H1 (cell line): Measurements from ENCODE around the gene SH2D2A. TPM values are rescaled to one million over a fixed set of nuclear protein-coding genes. Genes with fewer than 3 reads are reported as not detected.

Experiments used
- ATF2 ChIP-seq: IDR thresholded peaks from 2 replicates; pipeline ENCODE4 v1.6.1; 2012; ENCODE audit warnings: low read length, inconsistent platforms
- BRCA1 ChIP-seq: IDR thresholded peaks from 2 replicates; pipeline ENCODE4 v1.6.1; 2012; ENCODE audit warnings: low read depth, low read length, improper control_type of control experiment
- CBX5 ChIP-seq: fragments of 300-800, 300-1000 bp; sonication (generic); IDR thresholded peaks from 2 replicates; pipeline ENCODE4 v1.7.1; 2016; ENCODE audit warnings: antibody characterized with exemption, low read length, low read depth
- CEBPB ChIP-seq: IDR thresholded peaks from 2 replicates; pipeline ENCODE4 v1.6.1; 2012; ENCODE audit warnings: low read depth, low read length
- CHD1 ChIP-seq: IDR thresholded peaks from 2 replicates; pipeline ENCODE4 v1.6.1; 2012; ENCODE audit warnings: low read depth, low read length, improper control_type of control experiment
- CHD2 ChIP-seq: IDR thresholded peaks from 2 replicates; pipeline ENCODE4 v1.6.1; 2012; ENCODE audit warnings: low read length, improper control_type of control experiment
- CTCF ChIP-seq, 3 experiments: IDR thresholded peaks; 1 replicate in 2 of 3; 2 replicates in 1 of 3; pipeline versions ENCODE4 v1.5.1 to v1.6.1; 2011; ENCODE audit warnings: low read length in 3 of 3, mild to moderate bottlenecking in 3 of 3, inconsistent platforms in 2 of 3, low read depth in 1 of 3, moderate library complexity in 1 of 3; ENCODE audit not compliant: insufficient read depth in 1 of 3; ENCODE audit errors: control extremely low read depth in 1 of 3
- EP300 ChIP-seq, 2 experiments: IDR thresholded peaks; 1 replicate in 1 of 2; 2 replicates in 1 of 2; pipeline ENCODE4 v1.6.1; 2011 to 2012; ENCODE audit warnings: low read depth in 2 of 2, low read length in 2 of 2, mild to moderate bottlenecking in 2 of 2, borderline replicate concordance in 1 of 2, inconsistent platforms in 1 of 2, moderate library complexity in 1 of 2
- EZH2 ChIP-seq: fragments of 200-600 bp; sonication (generic); IDR thresholded peaks from 2 replicates; pipeline ENCODE4 v1.7.1; 2012; ENCODE audit warnings: low read depth, mild to moderate bottlenecking, moderate library complexity, low read length, inconsistent platforms; ENCODE audit not compliant: severe bottlenecking
- MAX ChIP-seq: IDR thresholded peaks from 2 replicates; pipeline ENCODE4 v1.6.1; 2012; ENCODE audit warnings: inconsistent platforms
- POLR2A ChIP-seq, 2 experiments: IDR thresholded peaks; 1 replicate in 1 of 2; 2 replicates in 1 of 2; pipeline ENCODE4 v1.6.1; 2011; ENCODE audit warnings: low read depth in 2 of 2, low read length in 2 of 2, mild to moderate bottlenecking in 2 of 2; ENCODE audit errors: control extremely low read depth in 1 of 2
- POU5F1 ChIP-seq: IDR thresholded peaks from 2 replicates; pipeline ENCODE4 v1.6.1; 2011; ENCODE audit warnings: low read depth, mild to moderate bottlenecking, low read length, moderate library complexity
- RFX5 ChIP-seq: IDR thresholded peaks from 2 replicates; pipeline ENCODE4 v1.6.1; 2011; ENCODE audit warnings: low read depth, low read length, improper control_type of control experiment, borderline replicate concordance
- SP1 ChIP-seq: IDR thresholded peaks from 2 replicates; pipeline ENCODE4 v1.6.1; 2011; ENCODE audit warnings: low read depth, low read length
- SRF ChIP-seq: IDR thresholded peaks from 2 replicates; pipeline ENCODE4 v1.6.1; 2011; ENCODE audit warnings: mild to moderate bottlenecking, low read depth, low read length, moderate library complexity
- SUZ12 ChIP-seq: fragments of 200-600 bp; sonication (generic); IDR thresholded peaks from 2 replicates; pipeline ENCODE4 v1.6.1; 2012; ENCODE audit warnings: mild to moderate bottlenecking, inconsistent platforms, low read length, moderate library complexity, mixed read lengths
- TBP ChIP-seq: IDR thresholded peaks from 2 replicates; pipeline ENCODE4 v1.6.1; 2011; ENCODE audit warnings: low read depth, low read length, improper control_type of control experiment
- YY1 ChIP-seq: IDR thresholded peaks from 2 replicates; pipeline ENCODE4 v1.6.1; 2011; ENCODE audit warnings: low read depth, mild to moderate bottlenecking, low read length
- ZNF274 ChIP-seq: IDR thresholded peaks from 2 replicates; pipeline ENCODE4 v1.7.0; 2012; ENCODE audit warnings: low read length, borderline replicate concordance; ENCODE audit errors: extremely low read depth
- polyA plus RNA-seq, 7 experiments: library from polyadenylated mRNA; depleted of rRNA in 3 of 7; stranded (reverse) in 5 of 7; unstranded in 2 of 7; fragments of >200 nt in 5 of 7; fragments of 200-250 nt in 2 of 7; gene quantifications; 1 replicate in 5 of 7; 2 replicates in 1 of 7; 4 replicates in 1 of 7; pipeline versions ENCODE4 v1.2.1 to v1.2.3, GENCODE V29; 2011 to 2013; ENCODE audit warnings: missing spikeins in 2 of 7, mixed read lengths in 2 of 7
- total RNA-seq: library from RNA; stranded (reverse); fragmentation: NEBNext Ultra II Directional; extraction: Animal tissue kit (Norgen Biotek cat#: 25700); gene quantifications from 2 replicates; pipeline ENCODE4 v1.2.1, GENCODE V29; 2021

The SH2D2A gene
- total and polyA plus RNA-seq, 2 of the 8 experiments (the other 6 are each of a cell fraction or from before 2014, with no cell fraction given) = 3.3 to 7.9 TPM

GRCh38 chr1:156767101-156767878 lies 49.4 kb downstream of the SH2D2A start, which contains the start of gene PRCC (continued):
- TF ChIP-seq EZH2 (no peak), SUZ12 (no peak), CHD2 (peak; percentile 88), YY1 (peak; percentile 97), CBX5 (no peak), RFX5 (no peak), BRCA1 (no peak), ZNF274 (no peak), TBP (peak; percentile 84), SP1 (no peak; the same call in 1 of the 2 replicates), POLR2A (IDR thresholded peaks at IDR 0.05; ENCODE audit: control extremely low read depth in 1 of 2, low read depth in 2 of 2, low read length in 2 of 2) (peak in 1 of 2 experiments; percentile 74; a peak in 2 of 3 replicates), CEBPB (no peak), CTCF (IDR thresholded peaks at IDR 0.05; ENCODE audit: control extremely low read depth in 1 of 3, insufficient read depth in 1 of 3, low read depth in 1 of 3, low read length in 3 of 3) (0 out of 4 replicates have a peak, but pooled peaks of 1 of the 3 experiments have one; percentile 1), POU5F1 (no peak), EP300 (IDR thresholded peaks at IDR 0.05; ENCODE audit: borderline replicate concordance in 1 of 2, low read depth in 2 of 2, low read length in 2 of 2) (no peak), ATF2 (no peak), MAX (no peak), SRF (no peak), CHD1 (peak; percentile 90)
